Measurements from ENCODE around the gene NXPH3. TPM values are rescaled to one million over a fixed set of nuclear protein-coding genes. Genes with fewer than 3 reads are reported as not detected.
A peak's percentile ranks its signal among the peaks of the same experiment; 100 is the strongest.

Gene NXPH3
- total and polyA plus RNA-seq, 8 donors = 0.19 to 1.1 (median 0.33) TPM

DNA sequence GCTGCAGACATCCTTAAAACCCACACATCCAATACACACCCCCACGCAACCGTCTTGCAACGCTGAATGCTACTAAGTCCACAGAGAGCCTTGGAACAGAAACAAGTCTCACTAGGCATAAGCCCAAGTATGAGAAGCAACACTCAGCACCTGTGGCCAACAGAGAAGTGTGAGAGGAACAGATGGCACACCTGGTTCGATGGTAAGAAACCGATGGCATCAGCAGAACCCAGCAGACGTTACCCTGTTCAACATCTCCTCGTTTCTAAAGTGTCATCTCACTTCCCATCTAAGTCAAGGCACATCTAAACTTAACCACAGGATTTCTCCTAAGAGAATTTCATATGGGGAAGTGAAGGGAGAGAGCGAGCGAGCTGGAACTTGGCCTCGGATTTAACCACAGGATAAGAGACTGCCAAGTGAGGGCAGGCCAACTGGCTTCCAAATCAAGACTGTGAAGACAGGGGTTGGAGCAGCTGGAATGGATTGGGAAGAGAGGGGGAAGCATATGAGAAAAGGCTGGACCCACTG is 41.0 kb downstream of the NXPH3 start:
- peak; percentile 84 to 89 (median 84) for ATAC-seq
- peaks cover 0 to 38% (median 13%) of the 10 kb centered on the region in 3 donors for H3K36me3 ChIP-seq
- H3K27me3 ChIP-seq = no peaks in the 10 kb centered on the region
- peaks cover 5 to 19% (median 13%) of the 10 kb centered on the region in 3 donors for H3K4me1 ChIP-seq
- DNase-seq = peak in 4 of 6 donors; percentile 35 to 55 (median 44)
- 31 to 34% methylated on average over 10 of the region's 10 CpGs for WGBS, 2 donors
- peak overlapping the region in 2 of 4 donors; percentile 15 to 39 for H3K27ac ChIP-seq
- intact Hi-C loops (cut with DNase I) = no loop called here
- H3K4me3 ChIP-seq = no peak overlapping the region
- no peaks in the 10 kb centered on the region for H3K9me3 ChIP-seq
- no peak for FAIRE-seq
- TF ChIP-seq, protein P1, sequence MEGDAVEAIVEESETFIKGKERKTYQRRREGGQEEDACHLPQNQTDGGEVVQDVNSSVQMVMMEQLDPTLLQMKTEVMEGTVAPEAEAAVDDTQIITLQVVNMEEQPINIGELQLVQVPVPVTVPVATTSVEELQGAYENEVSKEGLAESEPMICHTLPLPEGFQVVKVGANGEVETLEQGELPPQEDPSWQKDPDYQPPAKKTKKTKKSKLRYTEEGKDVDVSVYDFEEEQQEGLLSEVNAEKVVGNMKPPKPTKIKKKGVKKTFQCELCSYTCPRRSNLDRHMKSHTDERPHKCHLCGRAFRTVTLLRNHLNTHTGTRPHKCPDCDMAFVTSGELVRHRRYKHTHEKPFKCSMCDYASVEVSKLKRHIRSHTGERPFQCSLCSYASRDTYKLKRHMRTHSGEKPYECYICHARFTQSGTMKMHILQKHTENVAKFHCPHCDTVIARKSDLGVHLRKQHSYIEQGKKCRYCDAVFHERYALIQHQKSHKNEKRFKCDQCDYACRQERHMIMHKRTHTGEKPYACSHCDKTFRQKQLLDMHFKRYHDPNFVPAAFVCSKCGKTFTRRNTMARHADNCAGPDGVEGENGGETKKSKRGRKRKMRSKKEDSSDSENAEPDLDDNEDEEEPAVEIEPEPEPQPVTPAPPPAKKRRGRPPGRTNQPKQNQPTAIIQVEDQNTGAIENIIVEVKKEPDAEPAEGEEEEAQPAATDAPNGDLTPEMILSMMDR (IDR thresholded peaks at IDR 0.05) = no peak

- TF ChIP-seq, protein P1 (IDR thresholded peaks at IDR 0.05) = no peak
- 93 to 96% methylated on average over 3 of the region's 3 CpGs for WGBS, 2 donors
- Histone ChIP-seq H3K9me3 (no peaks in the 10 kb centered on the region), H3K4me3 (no peak overlapping the region), H3K27ac (no peak overlapping the region), H3K27me3 (no peaks in the 10 kb centered on the region), H3K36me3 (peaks cover 0 to 46% (median 16%) of the 10 kb centered on the region in 3 donors), H3K4me1 (peaks cover under 1 to 8% (median 7%) of the 10 kb centered on the region in 3 donors)
- ATAC-seq (no peak), FAIRE-seq (no peak), DNase-seq (no peak)
- intact Hi-C loops (cut with DNase I) = no loop called here
These were observed 42.4 kb downstream of the NXPH3 start for GRCh38 chr17:49618028-49618611.

DNA sequence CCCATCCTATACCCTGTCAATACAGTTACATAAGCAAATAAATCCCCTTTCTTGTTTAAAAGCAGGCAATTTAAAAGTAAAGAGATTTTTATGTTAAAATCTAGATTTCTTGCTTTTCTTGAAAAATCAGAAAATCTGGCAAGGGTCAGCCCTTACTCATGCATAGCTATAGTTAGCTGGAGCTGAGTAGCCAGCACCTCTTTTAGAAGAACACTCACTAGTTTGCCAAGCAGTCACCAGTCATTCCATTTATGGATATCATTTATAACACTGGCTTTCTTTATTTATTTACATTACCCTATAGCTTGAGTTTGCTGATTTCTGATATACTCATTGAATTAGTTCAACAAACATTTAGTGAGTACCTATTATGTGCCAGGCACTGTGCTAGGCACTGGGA is 45.7 kb downstream of the NXPH3 start:
- Histone ChIP-seq H3K9me3 (no peaks in the 10 kb centered on the region), H3K27ac (no peak overlapping the region), H3K27me3 (no peaks in the 10 kb centered on the region), H3K4me3 (no peak overlapping the region), H3K4me1 (peaks cover 0 to 5% (median 4%) of the 10 kb centered on the region in 3 donors), H3K36me3 (peaks cover 0 to 38% (median 16%) of the 10 kb centered on the region in 3 donors)
- no peak for ATAC-seq
- intact Hi-C loops (cut with DNase I) = no loop called here
- TF ChIP-seq, protein P1 (IDR thresholded peaks at IDR 0.05) = no peak
- DNase-seq = no peak
- no peak for FAIRE-seq

DNA sequence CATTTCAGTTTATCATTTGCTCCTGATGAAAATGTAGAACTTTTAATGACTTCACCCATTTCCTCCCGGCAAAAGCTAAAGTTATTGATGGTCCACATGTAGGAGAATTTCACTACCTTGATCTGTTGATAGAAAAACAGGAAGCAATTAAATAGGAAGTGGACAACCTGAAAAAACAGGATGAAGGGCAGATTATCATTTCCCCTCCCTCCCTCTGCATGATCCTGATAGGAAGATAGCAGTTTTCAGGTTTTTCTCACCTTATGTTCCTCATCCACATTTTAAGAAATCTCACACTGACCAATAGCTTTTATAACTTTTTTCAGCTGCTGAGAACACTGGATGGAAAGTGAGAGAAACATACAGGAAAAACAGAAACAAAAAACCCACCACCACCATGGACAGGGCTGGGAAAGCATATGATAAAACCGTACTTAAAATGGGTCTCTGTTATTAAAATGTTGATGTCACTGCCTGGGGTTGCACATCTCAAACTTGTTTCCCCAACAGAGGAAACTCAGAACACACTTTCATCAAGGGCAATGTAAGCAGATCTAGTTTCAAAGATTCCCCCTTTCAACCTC is 46.4 kb downstream of the NXPH3 start:
- intact Hi-C loops (cut with DNase I) = no loop called here
- FAIRE-seq (no peak), DNase-seq (no peak), ATAC-seq (no peak)
- 71 to 78% methylated on average over 2 of the region's 2 CpGs for WGBS, 2 donors
- H3K27me3 ChIP-seq = no peaks in the 10 kb centered on the region
- H3K4me1 ChIP-seq = peaks cover 0 to 3% (median 1%) of the 10 kb centered on the region in 3 donors
- TF ChIP-seq, protein P1 (IDR thresholded peaks at IDR 0.05) = no peak
- H3K9me3 ChIP-seq = no peaks in the 10 kb centered on the region
- H3K36me3 ChIP-seq = peaks cover 0 to 38% (median 16%) of the 10 kb centered on the region in 3 donors
- no peak overlapping the region for H3K27ac ChIP-seq
- no peak overlapping the region for H3K4me3 ChIP-seq

GRCh38 chr17:49624896-49625295 is 49.2 kb downstream of the NXPH3 start:
- Histone ChIP-seq H3K27me3 (no peaks in the 10 kb centered on the region), H3K36me3 (peaks cover 0 to 22% (median 10%) of the 10 kb centered on the region in 3 donors), H3K4me3 (no peak overlapping the region), H3K27ac (no peak overlapping the region), H3K4me1 (peaks cover 0 to 9% (median 7%) of the 10 kb centered on the region in 3 donors), H3K9me3 (no peaks in the 10 kb centered on the region)
- WGBS, 2 donors = 71 to 76% methylated on average over 3 of the region's 3 CpGs
- DNase-seq = no peak
- TF ChIP-seq, protein P1 (IDR thresholded peaks at IDR 0.05) = no peak
- no peak for FAIRE-seq
- no peak for ATAC-seq
- intact Hi-C loops (cut with DNase I) = loop anchor here in 1 of 3 donors (5.0 kb wide), 1 partner anchor 48 kb away; the partner anchor contains the start of gene NXPH3
